Mesenchymal stem cell (in vitro differentiated cells and primary cell): ENCODE results near the gene KRT75. TPM values are rescaled to one million over a fixed set of nuclear protein-coding genes. Genes with fewer than 3 reads are reported as not detected.

Source experiments
- DNase-seq: peaks from one replicate; pipeline ENCODE4 v3.0.0-alpha.2; 2013
- H2AFZ ChIP-seq: one replicate; pipeline ENCODE4 v1.6.1; 2013; ENCODE audit warnings: low read depth, mild to moderate bottlenecking, control low read depth, inconsistent platforms, low read length, moderate library complexity
- H2AK5ac ChIP-seq: 2 replicates; pipeline ENCODE4 v1.6.1; 2013; ENCODE audit warnings: low read length, moderate library complexity, mild to moderate bottlenecking, inconsistent platforms; ENCODE audit not compliant: severe bottlenecking
- H2BK120ac ChIP-seq: one replicate; pipeline ENCODE4 v1.6.1; 2013; ENCODE audit warnings: low read depth, mild to moderate bottlenecking, inconsistent platforms, low read length, moderate library complexity
- H2BK12ac ChIP-seq, 2 experiments: one replicate each; pipeline ENCODE4 v1.6.1; 2013; ENCODE audit warnings: inconsistent platforms in 2 of 2, low read length in 2 of 2, mild to moderate bottlenecking in 2 of 2, moderate library complexity in 2 of 2, control low read depth in 1 of 2
- H2BK15ac ChIP-seq: one replicate; pipeline ENCODE4 v1.6.1; 2013; ENCODE audit warnings: mild to moderate bottlenecking, low read depth, inconsistent platforms; ENCODE audit not compliant: poor library complexity, severe bottlenecking
- H2BK5ac ChIP-seq: 2 replicates; pipeline ENCODE4 v1.6.1; 2013; ENCODE audit warnings: low read depth, mild to moderate bottlenecking, low read length, control low read depth, inconsistent platforms; ENCODE audit not compliant: poor library complexity, severe bottlenecking
- H3K14ac ChIP-seq, 2 experiments: one replicate each; pipeline ENCODE4 v1.6.1; 2013; ENCODE audit warnings: inconsistent platforms in 2 of 2, low read length in 2 of 2, control low read depth in 1 of 2, mild to moderate bottlenecking in 1 of 2, moderate library complexity in 1 of 2
- H3K18ac ChIP-seq, 2 experiments: one replicate each; pipeline ENCODE4 v1.6.1; 2013; ENCODE audit warnings: inconsistent platforms in 2 of 2, low read length in 2 of 2, control low read depth in 1 of 2, low read depth in 1 of 2, mild to moderate bottlenecking in 1 of 2
- H3K23ac ChIP-seq, 2 experiments: one replicate each; pipeline ENCODE4 v1.6.1; 2013; ENCODE audit warnings: inconsistent platforms in 2 of 2, low read length in 2 of 2, mild to moderate bottlenecking in 2 of 2, moderate library complexity in 2 of 2, control low read depth in 1 of 2
- H3K27ac ChIP-seq: 2 replicates; pipeline ENCODE4 v1.5.1; 2013; ENCODE audit warnings: mild to moderate bottlenecking, moderate library complexity, low read length, control low read depth, inconsistent platforms; ENCODE audit not compliant: poor library complexity, severe bottlenecking
- H3K27me3 ChIP-seq, 2 experiments: 2 replicates each; pipeline versions ENCODE4 v1.6.1 to v1.7.0; 2013; ENCODE audit warnings: low read length in 2 of 2, mild to moderate bottlenecking in 2 of 2, moderate library complexity in 2 of 2, control low read depth in 1 of 2, inconsistent platforms in 1 of 2; ENCODE audit not compliant: control insufficient read depth in 1 of 2, insufficient read depth in 1 of 2
- H3K36me3 ChIP-seq, 2 experiments: 2 replicates each; pipeline versions ENCODE4 v1.6.1 to v1.7.0; 2013; ENCODE audit warnings: low read length in 2 of 2, control low read depth in 1 of 2, inconsistent platforms in 1 of 2, low read depth in 1 of 2, mild to moderate bottlenecking in 1 of 2; ENCODE audit not compliant: insufficient read depth in 2 of 2, control insufficient read depth in 1 of 2
- H3K4ac ChIP-seq, 2 experiments: one replicate each; pipeline ENCODE4 v1.6.1; 2013; ENCODE audit warnings: inconsistent platforms in 2 of 2, low read length in 2 of 2, mild to moderate bottlenecking in 2 of 2, moderate library complexity in 2 of 2, control low read depth in 1 of 2, low read depth in 1 of 2
- H3K4me1 ChIP-seq: 2 replicates; pipeline ENCODE4 v1.6.1; 2013; ENCODE audit warnings: low read depth, low read length, control low read depth; ENCODE audit not compliant: control insufficient read depth, insufficient read depth
- H3K4me2 ChIP-seq: 2 replicates; pipeline ENCODE4 v1.6.1; 2013; ENCODE audit warnings: low read length, mild to moderate bottlenecking, inconsistent platforms; ENCODE audit not compliant: poor library complexity, severe bottlenecking
- H3K4me3 ChIP-seq, 2 experiments: 2 replicates each; pipeline versions ENCODE4 v1.5.1 to v1.7.0; 2013; ENCODE audit warnings: low read length in 2 of 2, mild to moderate bottlenecking in 2 of 2, control low read depth in 1 of 2, low read depth in 1 of 2; ENCODE audit not compliant: insufficient read depth in 1 of 2
- H3K79me1 ChIP-seq: replicated peaks from 2 replicates; pipeline ENCODE4 v1.6.1; 2013; ENCODE audit warnings: mild to moderate bottlenecking, control low read depth, low read length, inconsistent platforms; ENCODE audit not compliant: poor library complexity, severe bottlenecking
- H3K9ac ChIP-seq: 2 replicates; pipeline ENCODE4 v1.7.0; 2013; ENCODE audit warnings: mild to moderate bottlenecking, low read length, moderate library complexity
- H3K9me3 ChIP-seq: 2 replicates; pipeline ENCODE4 v1.7.0; 2013; ENCODE audit warnings: mild to moderate bottlenecking, low read length; ENCODE audit not compliant: control insufficient read depth
- H4K8ac ChIP-seq: one replicate; pipeline ENCODE4 v1.6.1; 2013; ENCODE audit warnings: inconsistent platforms, mild to moderate bottlenecking, low read length, moderate library complexity
- H4K91ac ChIP-seq: one replicate; pipeline ENCODE4 v1.6.1; 2013; ENCODE audit warnings: mild to moderate bottlenecking, low read length, inconsistent platforms
- WGBS: methylation state at CpG from one replicate; pipeline ENCODE4 v1.1.7; 2013; ENCODE audit warnings: mixed read lengths; 5-methylcytosine and 5-hydroxymethylcytosine counted together
- polyA plus RNA-seq, 2 experiments: library from polyadenylated mRNA; stranded (reverse); fragments of 200-250 nt; gene quantifications; one replicate each; pipeline ENCODE4 v1.2.3, GENCODE V29; 2013

The KRT75 gene
- not detected for polyA plus RNA-seq (2013, experiment 1 of 2)
- polyA plus RNA-seq (2013, experiment 2 of 2) = not detected

DNA sequence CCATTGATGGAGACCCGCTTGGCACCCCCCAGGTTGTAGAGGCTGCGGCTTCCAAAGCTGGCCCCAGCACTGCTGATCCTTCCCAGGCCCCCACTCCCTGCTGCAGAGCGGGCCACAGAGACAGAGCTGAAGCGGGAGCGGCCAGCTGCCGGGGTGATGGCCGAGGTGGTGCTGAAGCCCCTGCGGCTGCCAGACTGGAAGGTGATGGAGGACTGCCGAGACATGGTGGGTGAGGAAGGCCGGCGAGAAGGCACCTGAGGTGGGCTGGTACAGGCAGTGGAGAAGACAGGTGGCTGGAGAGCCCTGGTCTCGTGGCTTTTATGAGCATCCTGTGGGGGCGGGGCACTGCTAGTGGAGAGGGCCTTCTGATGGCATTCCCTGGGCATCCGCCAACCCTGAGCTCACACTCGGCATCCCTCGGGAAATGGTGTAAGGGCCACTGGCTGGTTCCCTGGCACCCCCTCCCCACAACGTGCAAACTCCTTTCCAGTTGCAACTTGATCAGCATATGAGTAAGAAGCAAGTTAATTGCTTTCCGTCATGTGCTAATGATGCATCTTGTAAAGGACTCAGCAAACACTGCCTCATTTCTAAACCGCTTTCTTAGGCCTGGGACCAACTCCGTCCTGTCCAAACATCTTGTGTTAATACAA, at the start of gene KRT75:
KRT75 (minus strand) TSS at position 291 of the 653 bp plus-strand sequence; CDS start at position 224, 67 bp downstream.
- no peaks in the 10 kb centered on the region for H3K79me1 ChIP-seq
- no peaks in the 10 kb centered on the region for H3K4me1 ChIP-seq
- H2BK12ac ChIP-seq = no peak within 1 kb of the TSS
- WGBS = 89% methylated on average over 20 of the region's 20 CpGs
- no peak within 1 kb of the TSS for H3K27ac ChIP-seq
- H3K9ac ChIP-seq = no peak within 1 kb of the TSS
- H3K27me3 ChIP-seq = peaks cover 21 to 54% of the 10 kb centered on the region in 2 experiments
- H3K9me3 ChIP-seq = no peaks in the 10 kb centered on the region
- H2AK5ac ChIP-seq = no peak within 1 kb of the TSS
- no peak for DNase-seq
- H3K14ac ChIP-seq = no peak within 1 kb of the TSS
- H2BK5ac ChIP-seq = no peak within 1 kb of the TSS
- H2BK15ac ChIP-seq = no peak within 1 kb of the TSS
- H3K4ac ChIP-seq = no peak within 1 kb of the TSS
- no peaks in the 10 kb centered on the region for H3K36me3 ChIP-seq
- no peak within 1 kb of the TSS for H4K91ac ChIP-seq
- no peak within 1 kb of the TSS for H3K18ac ChIP-seq
- no peak within 1 kb of the TSS for H4K8ac ChIP-seq
- no peak within 1 kb of the TSS for H2AFZ ChIP-seq
- peak within 1 kb of the TSS in 1 of 2 experiments; percentile 26 for H3K23ac ChIP-seq
- no peak within 1 kb of the TSS for H3K4me3 ChIP-seq
- H2BK120ac ChIP-seq = no peak within 1 kb of the TSS
- no peak within 1 kb of the TSS for H3K4me2 ChIP-seq

- DNase-seq = no peak
- Histone ChIP-seq H3K4me2 (no peak overlapping the region), H3K36me3 (no peaks in the 10 kb centered on the region), H4K91ac (no peak overlapping the region), H2AFZ (no peak overlapping the region), H3K27ac (no peak overlapping the region), H2BK12ac (no peak overlapping the region), H2AK5ac (no peak overlapping the region), H3K14ac (no peak overlapping the region), H4K8ac (no peak overlapping the region), H3K79me1 (no peaks in the 10 kb centered on the region), H3K4ac (no peak overlapping the region), H3K18ac (no peak overlapping the region), H3K9me3 (peaks cover 22% of the 10 kb centered on the region), H3K23ac (no peak overlapping the region), H2BK15ac (no peak overlapping the region), H2BK5ac (no peak overlapping the region), H3K4me3 (no peak overlapping the region), H2BK120ac (no peak overlapping the region), H3K4me1 (no peaks in the 10 kb centered on the region), H3K9ac (no peak overlapping the region), H3K27me3 (peaks cover 0 to 34% of the 10 kb centered on the region in 2 experiments)
- 56% methylated on average over 3 of the region's 3 CpGs for WGBS
Measured at GRCh38 chr12:52480073-52480472, 45.9 kb upstream of the KRT75 start.

- Histone ChIP-seq H3K36me3 (no peaks in the 10 kb centered on the region), H2AK5ac (no peak overlapping the region), H3K4me3 (no peak overlapping the region), H3K4ac (no peak overlapping the region), H3K4me1 (no peaks in the 10 kb centered on the region), H3K4me2 (no peak overlapping the region), H3K18ac (no peak overlapping the region), H4K91ac (no peak overlapping the region), H3K23ac (no peak overlapping the region), H3K14ac (no peak overlapping the region), H2BK12ac (no peak overlapping the region), H4K8ac (no peak overlapping the region), H3K27ac (no peak overlapping the region), H2BK15ac (no peak overlapping the region), H3K9me3 (peaks cover 8% of the 10 kb centered on the region), H3K27me3 (peaks cover 0 to 29% of the 10 kb centered on the region in 2 experiments), H2BK5ac (no peak overlapping the region), H3K9ac (no peak overlapping the region), H3K79me1 (no peaks in the 10 kb centered on the region), H2AFZ (no peak overlapping the region), H2BK120ac (no peak overlapping the region)
- no peak for DNase-seq
- WGBS = 63% methylated on average over 1 of the region's 2 CpGs
Measured at GRCh38 chr12:52477651-52478050, 43.5 kb upstream of the KRT75 start.

GRCh38 chr12:52474212-52474611, 40.0 kb upstream of the KRT75 start:
- Histone ChIP-seq H4K91ac (no peak overlapping the region), H2BK120ac (no peak overlapping the region), H3K79me1 (no peaks in the 10 kb centered on the region), H3K4me1 (no peaks in the 10 kb centered on the region), H2BK5ac (no peak overlapping the region), H3K27ac (no peak overlapping the region), H3K4me3 (no peak overlapping the region), H3K36me3 (no peaks in the 10 kb centered on the region), H3K9me3 (peaks cover 8% of the 10 kb centered on the region), H2AK5ac (no peak overlapping the region), H3K4me2 (no peak overlapping the region), H3K23ac (no peak overlapping the region), H3K9ac (no peak overlapping the region), H3K18ac (no peak overlapping the region), H2BK15ac (no peak overlapping the region), H2AFZ (no peak overlapping the region), H3K4ac (no peak overlapping the region), H3K27me3 (peaks cover 0 to 34% of the 10 kb centered on the region in 2 experiments), H3K14ac (no peak overlapping the region), H4K8ac (no peak overlapping the region), H2BK12ac (no peak overlapping the region)
- no peak for DNase-seq
- WGBS = no CpG with 5 or more reads among the region's 2 CpGs
